Suppressor macrophage (primary cell): ENCODE data around the gene FAM53A.
"Not testable (repeated sequence)": the region's sequence is repeated elsewhere in the genome, so short reads cannot be mapped to it uniquely, and the experiment has no call there.

Experiments
- DNase-seq, 4 experiments: peaks; one replicate each; pipeline ENCODE4 v3.0.0-alpha.2; 2020 to 2022

The FAM53A gene

GRCh38 chr4:1619151-1619672 is 64.9 kb downstream of the FAM53A start:
- DNase-seq = no peak

DNA sequence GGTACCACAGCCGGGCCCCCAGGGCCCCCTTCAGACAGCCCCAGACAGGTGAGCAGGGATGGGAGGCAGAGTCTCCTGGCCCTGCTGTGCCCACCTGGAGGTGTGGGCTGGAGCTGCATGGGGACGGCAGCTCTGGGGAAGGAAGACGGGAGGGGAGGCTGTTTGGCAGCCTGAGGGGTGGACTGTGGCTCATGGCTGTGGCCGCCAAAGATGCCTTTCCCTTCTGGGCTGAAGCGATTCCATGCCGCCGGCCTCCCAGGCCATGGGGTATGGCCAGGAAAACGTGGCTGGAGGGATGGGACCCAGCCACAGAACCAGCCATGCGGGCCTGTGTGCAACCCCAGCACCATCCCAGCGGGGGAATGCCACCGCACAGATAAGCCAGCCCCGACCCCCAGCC is 65.7 kb downstream of the FAM53A start:
- DNase-seq = no peak

GRCh38 chr4:1616557-1616930 is 67.6 kb downstream of the FAM53A start:
- no peak for DNase-seq

DNA sequence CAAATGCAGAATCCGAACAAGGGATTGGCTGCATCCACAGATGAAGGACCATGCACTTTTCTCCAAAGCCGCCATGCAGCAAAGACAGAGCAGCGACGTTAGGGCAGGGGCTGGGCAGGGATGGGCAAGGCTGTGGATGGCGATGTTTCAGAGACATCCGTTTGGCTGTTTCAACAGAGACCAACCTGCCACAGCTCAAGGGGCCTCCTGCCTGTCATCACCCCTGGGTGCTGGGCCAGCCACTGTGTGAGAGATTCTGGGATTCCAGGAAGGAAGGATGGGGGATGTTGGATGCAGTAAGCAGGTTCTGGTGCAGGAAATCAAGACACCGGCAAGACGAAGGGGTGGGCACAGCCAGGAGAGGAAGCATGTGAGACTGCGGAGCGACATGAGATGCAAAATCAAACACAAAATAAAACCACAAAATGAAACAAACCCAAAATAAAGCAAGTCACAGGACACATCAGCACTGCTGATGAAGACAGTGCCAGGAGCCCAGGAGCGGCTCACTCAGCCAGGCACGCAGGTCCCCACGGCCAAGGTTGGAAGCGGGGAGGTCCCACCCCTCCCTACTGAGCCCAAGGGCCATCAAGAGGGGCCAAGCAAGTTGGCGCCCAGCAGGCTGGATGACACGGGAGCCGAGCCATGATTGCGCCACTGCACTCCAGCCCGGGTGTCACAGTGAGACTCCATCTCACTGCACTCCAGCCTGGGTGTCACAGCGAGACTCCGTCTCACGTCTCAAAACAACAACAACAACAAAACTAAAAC is 68.1 kb downstream of the FAM53A start:
- DNase-seq = no peak

- no peak for DNase-seq
These were observed 69.1 kb downstream of the FAM53A start for GRCh38 chr4:1614854-1615595.

DNA sequence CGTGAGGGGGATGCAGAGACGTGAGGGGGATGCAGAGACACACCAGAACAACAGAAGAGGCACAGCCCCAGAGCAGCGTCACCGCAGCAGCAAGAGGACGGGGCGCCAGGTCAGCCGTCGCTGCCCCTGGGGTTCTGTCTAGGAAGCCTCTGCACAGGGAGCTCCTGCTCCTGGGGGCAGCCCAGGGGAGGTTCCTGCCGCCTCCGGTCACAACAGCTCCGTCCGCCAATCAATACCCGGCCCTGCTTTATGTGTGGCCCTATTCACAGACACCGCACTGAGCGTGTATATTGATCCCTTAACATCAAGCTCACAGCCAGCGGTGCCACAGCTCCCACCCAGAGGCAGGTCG is 69.6 kb downstream of the FAM53A start:
- no peak for DNase-seq

DNA sequence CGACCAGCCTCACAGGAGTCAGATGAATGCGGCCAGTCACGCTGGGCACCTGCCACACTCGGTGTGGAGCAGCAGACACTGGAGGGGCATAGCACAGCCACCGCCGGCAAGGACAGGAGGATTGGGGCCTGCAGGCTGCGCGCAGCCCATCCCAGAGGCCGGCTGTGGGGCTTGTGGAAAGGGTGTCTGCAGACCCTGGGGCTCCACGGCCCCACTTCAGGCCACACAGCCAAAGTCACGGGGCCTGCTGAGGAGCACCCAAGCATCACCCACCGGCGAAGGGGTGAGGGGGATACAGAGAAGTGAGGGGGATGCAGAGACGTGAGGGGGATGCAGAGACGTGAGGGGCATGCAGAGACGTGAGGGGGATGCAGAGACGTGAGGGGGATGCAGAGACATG is 70.1 kb downstream of the FAM53A start:
- no peak for DNase-seq

DNA sequence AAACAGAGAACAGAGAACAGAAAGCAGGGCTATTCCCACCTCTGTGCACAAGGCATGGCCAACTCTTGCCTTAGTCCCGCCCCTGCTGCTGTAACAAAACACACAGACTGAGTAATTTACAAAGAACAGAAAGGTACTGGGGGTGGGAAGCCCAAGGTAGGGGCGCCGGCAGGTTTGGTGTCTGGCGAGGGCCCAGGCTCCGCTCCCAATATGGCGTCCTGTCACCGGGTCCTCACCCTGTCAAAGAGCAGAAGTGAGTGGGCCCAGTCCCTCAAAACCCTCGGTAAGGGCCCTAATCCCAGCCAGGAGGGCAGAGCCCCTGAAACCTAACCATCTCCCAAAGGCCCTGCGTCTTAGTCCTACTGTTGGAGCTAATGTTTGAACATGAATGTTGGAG is 71.0 kb downstream of the FAM53A start:
- no peak for DNase-seq

GRCh38 chr4:1612278-1613098 is 71.6 kb downstream of the FAM53A start:
- DNase-seq = no peak

DNA sequence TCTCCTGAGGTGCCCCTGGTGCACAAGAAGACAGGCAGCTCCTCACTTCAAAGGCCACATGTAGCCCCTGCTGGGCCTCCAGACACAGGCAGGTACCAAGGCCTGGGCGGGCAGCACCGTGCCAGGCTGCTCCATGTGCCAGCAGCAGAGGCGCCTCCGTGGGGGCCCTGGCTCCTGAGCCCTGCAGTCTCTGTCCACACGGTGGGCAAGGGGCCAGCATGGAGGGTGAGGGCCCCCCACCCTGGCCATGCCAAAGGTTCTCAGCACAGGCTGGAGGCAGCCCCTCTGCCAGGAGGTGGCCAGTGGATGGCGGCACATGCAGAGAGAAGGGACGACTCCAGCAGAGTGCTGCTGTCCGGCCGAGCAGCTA is 72.6 kb downstream of the FAM53A start:
- DNase-seq = no peak

DNA sequence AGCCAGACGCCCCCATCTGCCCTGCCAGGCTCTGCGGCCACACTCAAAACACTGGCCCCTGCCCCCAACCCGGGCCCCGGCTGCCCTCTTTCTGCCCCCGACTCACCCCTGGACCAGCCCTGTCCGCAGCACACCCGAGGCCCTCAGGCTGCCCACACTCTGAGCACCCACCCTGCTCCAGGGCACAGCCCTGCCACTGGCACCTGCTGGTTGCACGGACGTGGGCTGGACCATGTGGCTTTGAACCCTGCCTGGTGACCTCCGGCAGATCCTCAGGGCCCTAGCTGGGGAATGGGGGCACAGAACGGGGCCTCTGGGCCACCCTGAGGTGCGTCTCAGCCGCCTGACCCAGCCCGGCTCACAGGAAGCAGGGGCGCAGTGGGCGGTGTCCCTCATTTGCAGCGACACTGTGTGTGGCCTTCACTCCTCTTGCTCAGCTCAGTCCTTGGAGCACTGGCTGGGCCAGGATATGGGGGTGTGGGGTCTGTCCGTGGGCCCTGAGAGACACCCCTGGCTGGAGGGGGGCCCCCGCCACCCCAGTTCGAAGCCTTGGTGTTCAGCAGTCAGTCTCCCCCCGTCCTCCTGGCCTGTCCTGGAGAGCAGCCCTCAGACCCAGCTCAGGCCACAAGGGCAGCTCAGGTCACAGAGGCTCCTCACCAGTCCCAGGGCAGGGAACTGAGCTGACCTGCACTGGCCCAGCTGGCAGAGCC is 73.2 kb downstream of the FAM53A start:
- DNase-seq = no peak

GRCh38 chr4:1609901-1610790 is 74.0 kb downstream of the FAM53A start:
- DNase-seq = no peak

- no peak for DNase-seq
These were observed 75.2 kb downstream of the FAM53A start for GRCh38 chr4:1608821-1609500.

DNA sequence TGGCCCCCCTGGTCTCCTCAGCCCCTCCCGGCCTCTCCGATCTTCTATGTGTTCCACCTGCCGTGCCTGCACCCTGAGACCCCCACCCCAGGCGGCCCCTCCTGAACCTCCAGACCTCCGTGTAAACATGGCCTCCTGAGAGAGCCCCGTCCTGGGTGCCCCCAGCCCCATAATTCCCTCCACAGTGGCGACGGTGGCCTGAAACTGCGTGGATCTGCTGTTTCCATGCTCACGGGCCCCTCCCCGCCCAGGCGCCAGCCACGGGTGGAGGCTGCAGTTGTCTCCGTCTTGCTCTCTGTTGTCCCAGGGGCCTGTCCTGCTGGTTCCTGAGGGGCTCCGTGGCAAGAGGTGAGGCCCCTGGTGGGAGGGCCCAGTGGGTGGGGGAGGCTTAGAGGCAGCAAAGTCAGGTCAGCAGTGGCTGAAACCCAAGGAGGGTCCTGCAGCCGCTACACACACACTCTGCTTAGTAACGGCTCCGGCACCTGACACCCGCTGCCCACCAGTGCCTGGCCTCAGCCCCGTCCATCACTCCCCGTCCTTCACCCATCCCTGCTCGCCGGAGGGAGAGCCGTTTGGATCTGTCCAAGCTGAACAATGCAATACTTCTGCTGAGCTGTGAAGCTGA is 75.8 kb downstream of the FAM53A start:
- no peak for DNase-seq

- DNase-seq = not testable (repeated sequence)
These were observed 76.5 kb downstream of the FAM53A start for GRCh38 chr4:1607436-1608195.

DNA sequence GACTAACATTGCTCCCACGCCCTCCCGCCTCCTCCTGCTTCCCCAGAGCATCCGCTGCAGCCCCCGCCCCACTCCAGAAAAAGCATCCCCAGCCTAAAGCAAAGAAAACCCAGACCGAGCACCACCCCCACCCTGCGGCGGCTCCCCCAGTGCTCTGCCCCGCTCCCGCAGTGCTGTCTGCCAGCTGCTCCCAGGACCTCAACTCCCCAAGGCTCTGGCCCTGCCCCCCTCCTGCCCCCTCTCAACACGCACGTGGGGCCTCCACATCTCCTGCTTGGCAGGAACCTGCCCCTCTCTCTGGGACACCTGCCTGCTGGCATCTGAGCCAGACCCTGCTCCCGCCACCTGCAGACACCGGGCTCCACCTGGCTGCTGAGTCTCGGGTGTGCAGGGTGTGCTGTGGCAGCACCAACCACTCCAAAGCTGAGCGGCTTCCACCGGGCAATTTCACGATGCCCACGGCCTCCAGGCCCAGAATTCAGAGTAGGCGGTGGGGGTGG is 79.4 kb downstream of the FAM53A start:
- DNase-seq = no peak

- no peak for DNase-seq
These were observed 79.9 kb downstream of the FAM53A start for GRCh38 chr4:1604181-1604705.

DNA sequence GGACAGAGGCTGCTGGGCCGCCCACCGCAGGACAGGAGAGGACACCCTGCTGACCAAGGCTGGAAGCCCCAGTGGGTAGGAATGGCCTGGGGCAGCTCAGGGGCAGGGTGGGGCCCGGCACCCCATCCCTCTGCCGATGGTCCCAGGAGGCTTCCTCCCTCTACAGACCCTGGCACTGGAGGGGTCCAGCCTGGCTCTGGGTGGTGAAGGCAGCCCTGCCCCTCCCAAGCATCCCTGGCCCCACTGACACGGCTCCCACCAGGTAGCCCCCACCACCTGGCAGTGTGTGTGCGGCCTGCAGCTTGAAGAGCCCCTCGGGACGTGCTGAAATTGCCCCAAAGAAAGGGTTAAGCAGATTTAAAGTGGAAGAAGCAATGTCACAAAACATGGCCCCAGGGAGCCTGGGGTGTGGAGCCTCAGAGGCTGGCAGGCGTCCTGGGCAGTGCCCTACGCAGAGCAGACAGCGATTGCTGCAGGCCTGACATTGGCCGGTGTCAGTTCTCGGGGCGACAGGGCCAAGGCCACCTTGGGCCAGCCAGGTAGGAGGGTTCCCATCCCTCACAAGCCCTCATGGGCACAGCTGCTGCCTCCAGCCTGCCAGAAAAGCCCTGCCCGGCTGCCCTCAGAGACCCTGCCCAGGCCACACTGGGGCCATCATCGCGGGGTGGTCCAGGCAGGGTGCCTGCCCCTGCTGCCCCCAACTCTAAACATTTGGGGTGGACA is 80.5 kb downstream of the FAM53A start:
- DNase-seq = no peak
